ENCODE measurements around the gene FAM221A. TPM values are rescaled to one million over a fixed set of nuclear protein-coding genes. Genes with fewer than 3 reads are reported as not detected.
"Not testable (repeated sequence)": the region's sequence is repeated elsewhere in the genome, so short reads cannot be mapped to it uniquely, and the experiment has no call there.

FAM221A gene
- polyA plus RNA-seq, 1 experiment = 3.5 TPM

DNA sequence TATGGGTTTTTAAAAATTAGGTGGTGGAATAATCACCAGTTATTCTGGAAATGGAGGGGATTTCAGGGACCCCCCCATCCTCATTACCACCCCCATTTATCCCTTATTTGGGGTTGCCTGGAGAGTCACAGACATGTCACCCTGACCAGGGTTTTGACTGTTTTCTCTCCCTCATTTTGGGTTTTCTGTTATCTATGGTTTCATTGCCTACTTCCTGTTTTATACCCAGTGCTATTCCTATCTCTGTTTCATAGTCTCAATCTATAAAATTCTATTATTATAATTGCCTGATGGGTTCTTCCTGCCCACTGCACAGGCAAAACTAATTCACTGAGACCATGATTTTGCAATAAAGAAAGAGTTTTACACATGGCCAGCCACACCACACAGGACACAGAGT, 15.9 kb upstream of the FAM221A start:
- no peak for DNase-seq (ENCODE audit: low read depth, low spot score)
- no peak for TF ChIP-seq CTCF (IDR thresholded peaks at IDR 0.05; ENCODE audit: low read depth, low read length)
- Histone ChIP-seq H3K4me3 (ENCODE audit: low read depth, low read length) (no peak overlapping the region), H3K27ac (ENCODE audit: low read depth, low read length) (no peak overlapping the region), H3K27me3 (ENCODE audit: control insufficient read depth, insufficient read depth, low read length) (no peaks in the 10 kb centered on the region), H3K9me3 (ENCODE audit: control insufficient read depth, insufficient read depth, low read length) (no peaks in the 10 kb centered on the region; the same call in 1 of the 2 replicates)
- ChIA-PET POLR2A (no interaction called here), CTCF (interaction anchor here (1.0 kb wide), 1 partner anchor 48 kb away, joined by 3 read pairs; no protein-coding TSS in a partner anchor)

DNA sequence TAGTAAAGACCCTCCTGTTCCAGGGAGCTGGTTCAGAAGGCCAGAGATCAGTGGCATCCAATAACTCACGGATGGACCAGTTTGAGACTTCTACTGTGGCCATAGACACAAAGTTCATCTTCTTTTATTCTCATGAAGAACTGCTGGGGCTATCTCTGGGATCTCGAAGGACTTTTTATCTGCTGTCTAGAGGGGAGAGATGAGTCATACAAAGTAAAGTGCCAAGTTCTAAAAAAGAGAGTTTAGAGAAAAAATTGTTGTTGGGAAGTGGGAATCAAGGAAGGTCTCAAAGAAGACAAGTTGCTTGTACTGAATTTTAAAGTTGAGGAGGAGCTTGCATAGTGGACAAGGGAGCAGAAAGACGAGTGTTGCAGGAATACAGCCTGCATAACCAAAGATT, 8.0 kb upstream of the FAM221A start:
- POLR2A ChIA-PET = no interaction called here
- no peak for DNase-seq (ENCODE audit: low read depth, low spot score)
- Histone ChIP-seq H3K9me3 (ENCODE audit: control insufficient read depth, insufficient read depth, low read length) (no peaks in the 10 kb centered on the region), H3K4me3 (ENCODE audit: low read depth, low read length) (no peak overlapping the region), H3K27ac (ENCODE audit: low read depth, low read length) (no peak overlapping the region), H3K27me3 (ENCODE audit: control insufficient read depth, insufficient read depth, low read length) (no peaks in the 10 kb centered on the region)
- no peak for TF ChIP-seq CTCF (IDR thresholded peaks at IDR 0.05; ENCODE audit: low read depth, low read length)
- CTCF ChIA-PET = interaction anchor here (0.9 kb wide), 1 partner anchor 41 kb away, joined by 3 read pairs; no protein-coding TSS in a partner anchor

DNA sequence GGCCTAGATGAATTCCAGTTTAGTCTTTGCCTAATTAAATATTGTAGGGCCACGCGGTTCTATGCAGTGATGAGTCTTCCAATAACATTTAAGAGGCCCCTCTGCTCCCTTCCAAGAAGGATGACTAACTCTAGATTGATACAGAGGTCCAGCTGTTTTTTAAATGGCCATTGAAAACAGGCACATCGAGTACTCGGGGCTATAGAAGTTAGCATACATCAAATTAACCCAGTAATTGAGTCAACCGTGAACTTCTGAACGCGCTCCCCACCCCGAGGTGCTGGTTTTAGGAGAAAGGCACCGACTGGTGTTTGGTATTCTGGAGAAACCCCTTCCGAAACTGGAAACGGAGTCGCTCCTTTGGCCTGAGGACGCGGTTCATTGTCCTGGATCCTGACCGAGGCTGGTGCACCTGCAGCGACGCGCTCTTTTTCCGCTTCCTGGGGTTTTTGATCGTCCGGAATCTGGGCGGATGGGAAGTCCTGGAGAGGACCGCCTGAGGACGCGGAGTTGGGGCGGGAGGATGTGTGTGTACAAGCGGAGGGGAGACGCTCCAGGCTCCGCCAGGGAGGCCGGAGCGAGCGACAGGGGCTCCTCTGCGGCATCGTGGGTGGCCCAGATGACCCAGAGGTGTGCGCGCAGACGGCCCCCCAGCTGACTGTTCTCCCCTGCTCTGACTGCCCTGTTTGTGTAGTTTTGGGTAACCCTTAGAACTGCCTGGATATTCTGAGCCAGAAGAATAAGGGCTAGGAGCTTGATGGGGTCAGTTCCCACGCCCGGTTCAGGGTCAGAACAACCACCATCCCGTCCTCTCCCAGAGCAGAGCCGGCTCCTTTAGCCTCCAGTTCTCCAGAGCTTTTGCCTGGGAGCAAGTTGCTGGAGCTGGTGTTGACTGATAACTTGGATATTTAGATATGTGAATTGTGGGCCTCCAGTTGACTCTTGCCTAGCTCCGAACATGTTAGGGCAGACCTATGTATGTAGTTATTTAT, 711 bp downstream of the FAM221A start:
- TF ChIP-seq CTCF (IDR thresholded peaks at IDR 0.05; ENCODE audit: low read depth, low read length) = no peak
- ChIA-PET CTCF (interaction anchor here (0.6 to 2.9 kb wide), 15 partner anchors 10 to 141 kb away, joined by 3 to 21 read pairs (median 6); partner anchors contain the start of gene CCDC126), POLR2A (interaction anchor here (0.6 kb wide), 1 partner anchor 69 kb away, joined by 3 read pairs; no protein-coding TSS in a partner anchor)
- peak overlapping the region; percentile 68 for H3K4me3 ChIP-seq (ENCODE audit: low read depth, low read length)
- H3K27ac ChIP-seq (ENCODE audit: low read depth, low read length) = peak overlapping the region; percentile 31
- H3K9me3 ChIP-seq (ENCODE audit: control insufficient read depth, insufficient read depth, low read length) = no peaks in the 10 kb centered on the region; the same call in 1 of the 2 replicates
- no peak for DNase-seq (ENCODE audit: low read depth, low spot score)
- H3K27me3 ChIP-seq (ENCODE audit: control insufficient read depth, insufficient read depth, low read length) = no peaks in the 10 kb centered on the region

- CTCF ChIA-PET = interaction anchor here (1.5 to 4.2 kb wide), 4 partner anchors 10 to 1415 kb away, joined by 4 to 28 read pairs (median 8); no protein-coding TSS in a partner anchor
- H3K27me3 ChIP-seq (ENCODE audit: control insufficient read depth, insufficient read depth, low read length); H3K27ac ChIP-seq (ENCODE audit: low read depth, low read length); POLR2A ChIA-PET; H3K4me3 ChIP-seq (ENCODE audit: low read depth, low read length); DNase-seq (ENCODE audit: low read depth, low spot score); H3K9me3 ChIP-seq (ENCODE audit: control insufficient read depth, insufficient read depth, low read length): not testable (repeated sequence)
Observed at GRCh38 chr7:23684041-23684440, 4.0 kb downstream of the FAM221A start.

DNA sequence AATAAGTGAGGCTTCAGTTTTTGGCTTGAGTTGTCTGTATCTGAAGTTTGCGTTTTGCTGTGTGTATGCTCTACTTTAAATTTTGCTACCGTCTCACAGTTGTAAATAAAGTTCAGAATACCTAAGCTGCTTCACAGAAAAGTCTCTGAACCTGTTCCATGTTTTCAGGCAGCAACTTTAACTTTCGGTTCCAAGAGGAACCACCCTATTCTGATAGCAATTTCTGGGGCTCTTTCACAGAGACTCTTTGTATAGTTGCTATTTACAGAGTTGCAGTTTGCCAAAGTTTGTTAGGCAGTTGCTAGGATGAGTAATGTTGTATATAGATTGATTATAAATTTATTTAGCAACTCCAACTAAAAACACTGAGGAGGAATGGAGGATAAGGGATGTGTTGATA, 5.7 kb downstream of the FAM221A start:
- no peak for TF ChIP-seq CTCF (IDR thresholded peaks at IDR 0.05; ENCODE audit: low read depth, low read length)
- Histone ChIP-seq H3K27me3 (ENCODE audit: control insufficient read depth, insufficient read depth, low read length) (no peaks in the 10 kb centered on the region), H3K9me3 (ENCODE audit: control insufficient read depth, insufficient read depth, low read length) (no peaks in the 10 kb centered on the region; the same call in 1 of the 2 replicates), H3K27ac (ENCODE audit: low read depth, low read length) (no peak overlapping the region), H3K4me3 (ENCODE audit: low read depth, low read length) (no peak overlapping the region)
- no peak for DNase-seq (ENCODE audit: low read depth, low spot score)
- ChIA-PET CTCF (interaction anchor here (1.5 to 4.2 kb wide), 2 partner anchors 12 to 1413 kb away, joined by 4 to 28 read pairs; no protein-coding TSS in a partner anchor), POLR2A (no interaction called here)
